Measurements from ENCODE around the gene ELK4.

Gene ELK4

GRCh38 chr1:205631768-205632668 is at the start of gene ELK4:
Gene ELK4, minus strand, starts transcription at chr1:205632011. Its CDS starts 8,129 bp downstream, at chr1:205623882.
- DNase-seq (ENCODE audit: low read depth, low spot score) = peak; percentile 95

- no peak for DNase-seq (ENCODE audit: low read depth, low spot score)
Measured at GRCh38 chr1:205681364-205681763, 49.6 kb upstream of the ELK4 start.

- no peak for DNase-seq (ENCODE audit: low read depth, low spot score)
Measured at GRCh38 chr1:205680073-205680851, 48.5 kb upstream of the ELK4 start, which contains the start of gene SLC45A3. Gene SLC45A3, minus strand, starts transcription at chr1:205680509. Its CDS starts 15,853 bp downstream, at chr1:205664656.

GRCh38 chr1:205678286-205679111 is 46.7 kb upstream of the ELK4 start:
- DNase-seq (ENCODE audit: low read depth, low spot score) = no peak

- no peak for DNase-seq (ENCODE audit: low read depth, low spot score)
Measured at GRCh38 chr1:205677167-205677566, 45.4 kb upstream of the ELK4 start.

GRCh38 chr1:205676597-205676996 is 44.8 kb upstream of the ELK4 start:
- no peak for DNase-seq (ENCODE audit: low read depth, low spot score)

- no peak for DNase-seq (ENCODE audit: low read depth, low spot score)
Measured at GRCh38 chr1:205676002-205676401, 44.2 kb upstream of the ELK4 start.

- DNase-seq (ENCODE audit: low read depth, low spot score) = no peak
Measured at GRCh38 chr1:205675247-205675646, 43.4 kb upstream of the ELK4 start.

- DNase-seq (ENCODE audit: low read depth, low spot score) = no peak
Measured at GRCh38 chr1:205672970-205673369, 41.2 kb upstream of the ELK4 start.

- no peak for DNase-seq (ENCODE audit: low read depth, low spot score)
Measured at GRCh38 chr1:205672395-205672889, 40.6 kb upstream of the ELK4 start.

GRCh38 chr1:205670611-205671430 is 39.0 kb upstream of the ELK4 start:
- no peak for DNase-seq (ENCODE audit: low read depth, low spot score)

- DNase-seq (ENCODE audit: low read depth, low spot score) = no peak
Measured at GRCh38 chr1:205670150-205670446, 38.3 kb upstream of the ELK4 start.

- DNase-seq (ENCODE audit: low read depth, low spot score) = no peak
Measured at GRCh38 chr1:205669341-205670149, 37.7 kb upstream of the ELK4 start.

GRCh38 chr1:205668951-205669340 is 37.1 kb upstream of the ELK4 start:
- no peak for DNase-seq (ENCODE audit: low read depth, low spot score)

- DNase-seq (ENCODE audit: low read depth, low spot score) = no peak
Measured at GRCh38 chr1:205667909-205668643, 36.3 kb upstream of the ELK4 start.

GRCh38 chr1:205666372-205667166 is 34.8 kb upstream of the ELK4 start:
- DNase-seq (ENCODE audit: low read depth, low spot score) = no peak

- no peak for DNase-seq (ENCODE audit: low read depth, low spot score)
Measured at GRCh38 chr1:205665201-205666045, 33.6 kb upstream of the ELK4 start.

Measured in smooth muscle cell of the brain vasculature (primary cell).